Naive thymus-derived CD4-positive, alpha-beta T cell (primary cell): ENCODE data around the gene EDA. TPM values are rescaled to one million over a fixed set of nuclear protein-coding genes. Genes with fewer than 3 reads are reported as not detected.

ENCODE experiments used
- ATAC-seq: fragments of 150-1000 bp; cut with Tn5 transposase; 2 replicates; pipeline ENCODE4 v1.10.0; 2021; ENCODE audit warnings: mild to moderate bottlenecking, moderate library complexity
- CTCF ChIA-PET: fragments of 350-600 bp; sonication (Branson Sonifier 250); formaldehyde crosslinking; loops from one replicate; lab custom pipeline; 2021; ENCODE audit warnings: antibody characterized with exemption; lab: Charles Lee
- POLR2A ChIA-PET: fragments of 350-600 bp; sonication (Branson Sonifier 250); formaldehyde crosslinking; loops from one replicate; lab custom pipeline; 2021; ENCODE audit warnings: antibody characterized with exemption, inconsistent platforms; lab: Charles Lee
- DNase-seq, 9 donors: peaks; one replicate each; pipeline versions ENCODE4 v3.0.0 to v3.0.0-alpha.2; 2020 to 2022; ENCODE audit warnings: mixed read lengths in 1 of 9
- H3K27ac ChIP-seq: one replicate; pipeline ENCODE4 v1.7.0; 2013; ENCODE audit warnings: mild to moderate bottlenecking, low read depth, low read length, moderate library complexity
- H3K27me3 ChIP-seq, 2 donors: one replicate each; pipeline ENCODE4 v1.7.0; 2013; ENCODE audit warnings: low read length in 2 of 2, mild to moderate bottlenecking in 2 of 2, moderate library complexity in 2 of 2; ENCODE audit not compliant: control insufficient read depth in 2 of 2, insufficient read depth in 2 of 2
- H3K36me3 ChIP-seq, 3 experiments: 1 replicate in 2 of 3; 2 replicates in 1 of 3; pipeline ENCODE4 v1.7.0; 2013; ENCODE audit warnings: low read length in 3 of 3, mild to moderate bottlenecking in 3 of 3, moderate library complexity in 1 of 3; ENCODE audit not compliant: insufficient read depth in 3 of 3, control insufficient read depth in 2 of 3
- H3K4me1 ChIP-seq, 2 donors: one replicate each; pipeline ENCODE4 v1.7.0; 2013; ENCODE audit warnings: low read length in 2 of 2, mild to moderate bottlenecking in 2 of 2, moderate library complexity in 1 of 2; ENCODE audit not compliant: control insufficient read depth in 2 of 2, insufficient read depth in 2 of 2
- H3K4me3 ChIP-seq: 2 replicates; pipeline ENCODE4 v1.7.0; 2013; ENCODE audit warnings: mild to moderate bottlenecking, low read length
- H3K9me3 ChIP-seq, 3 experiments: 1 replicate in 2 of 3; 2 replicates in 1 of 3; pipeline ENCODE4 v1.7.0; 2013; ENCODE audit warnings: low read length in 3 of 3; ENCODE audit not compliant: control insufficient read depth in 2 of 3
- H3K27ac Mint-ChIP-seq, 9 donors: one replicate each; pipeline ENCODE4 v1.8.0; 2020 to 2022; ENCODE audit warnings: mixed read lengths in 9 of 9, mild to moderate bottlenecking in 8 of 9, moderate library complexity in 5 of 9, inconsistent platforms in 2 of 9
- H3K27me3 Mint-ChIP-seq, 5 donors: one replicate each; pipeline ENCODE4 v1.8.0; 2021 to 2022; ENCODE audit warnings: mixed read lengths in 5 of 5, mild to moderate bottlenecking in 1 of 5
- H3K36me3 Mint-ChIP-seq, 5 donors: one replicate each; pipeline ENCODE4 v1.8.0; 2020 to 2022; ENCODE audit warnings: mixed read lengths in 5 of 5, mild to moderate bottlenecking in 3 of 5, inconsistent platforms in 1 of 5
- H3K4me1 Mint-ChIP-seq, 7 donors: one replicate each; pipeline ENCODE4 v1.8.0; 2020 to 2022; ENCODE audit warnings: mixed read lengths in 7 of 7, mild to moderate bottlenecking in 3 of 7, inconsistent platforms in 1 of 7
- H3K4me3 Mint-ChIP-seq, 10 donors: one replicate each; pipeline ENCODE4 v1.8.0; 2020 to 2022; ENCODE audit warnings: mild to moderate bottlenecking in 10 of 10, mixed read lengths in 10 of 10, moderate library complexity in 6 of 10, inconsistent platforms in 2 of 10
- H3K9me3 Mint-ChIP-seq, 11 donors: one replicate each; pipeline ENCODE4 v1.8.0; 2020 to 2022; ENCODE audit warnings: mixed read lengths in 11 of 11, mild to moderate bottlenecking in 4 of 11, inconsistent platforms in 1 of 11, moderate library complexity in 1 of 11
- intact Hi-C, 2 donors: fragments of 100-400 bp; cut with micrococcal nuclease; formaldehyde crosslinking; loops; one replicate each; pipeline ENCODE4 v1.15.1; 2023
- polyA plus RNA-seq, 2 donors: library from polyadenylated mRNA; unstranded; fragments of 300-500 nt; fragmentation: Illumina TruSeq; gene quantifications; one replicate each; pipeline ENCODE4 v1.2.3, GENCODE V29; 2021
- total RNA-seq, 6 experiments: library from RNA in 5 of 6; stranded (reverse) in 5 of 6; gene quantifications; 1 replicate in 5 of 6; 2 replicates in 1 of 6; pipeline ENCODE4 v1.2.3 and lab custom pipeline; 2021 to 2026

The EDA gene
- total and polyA plus RNA-seq, 7 experiments from 2014 or later: 1.1 to 14.3 (median 2.7) TPM

GRCh38 chrX:69607616-69608015 lies 8.3 kb upstream of the EDA start:
- Histone ChIP-seq H3K9me3 (no peaks in the 10 kb centered on the region), H3K27me3 (no peaks in the 10 kb centered on the region), H3K4me3 (no peak overlapping the region), H3K27ac (no peak overlapping the region), H3K4me1 (no peaks in the 10 kb centered on the region), H3K36me3 (no peaks in the 10 kb centered on the region)
- ChIA-PET POLR2A (no interaction called here), CTCF (no interaction called here)
- DNase-seq (no peak), ATAC-seq (no peak)
- no peak overlapping the region for H3K27ac Mint-ChIP-seq
- no peak overlapping the region for H3K4me3 Mint-ChIP-seq
- no peaks in the 10 kb centered on the region for H3K27me3 Mint-ChIP-seq
- H3K36me3 Mint-ChIP-seq: no peaks in the 10 kb centered on the region
- intact Hi-C loops: no loop called here
- H3K4me1 Mint-ChIP-seq: peaks cover 0 to 8% (median 0%) of the 10 kb centered on the region in 7 donors
- H3K9me3 Mint-ChIP-seq: no peaks in the 10 kb centered on the region

- ATAC-seq (no peak), DNase-seq (no peak)
- Mint-ChIP-seq H3K4me1 (peaks cover 0 to 11% (median 9%) of the 10 kb centered on the region in 7 donors), H3K27me3 (peaks cover 0 to 19% (median 0%) of the 10 kb centered on the region in 5 donors), H3K9me3 (no peaks in the 10 kb centered on the region), H3K36me3 (no peaks in the 10 kb centered on the region), H3K27ac (no peak overlapping the region), H3K4me3 (no peak overlapping the region)
- POLR2A ChIA-PET: no interaction called here
- Histone ChIP-seq H3K27me3 (no peaks in the 10 kb centered on the region), H3K9me3 (no peaks in the 10 kb centered on the region), H3K4me1 (no peaks in the 10 kb centered on the region), H3K4me3 (no peak overlapping the region), H3K27ac (no peak overlapping the region), H3K36me3 (no peaks in the 10 kb centered on the region)
- CTCF ChIA-PET: no interaction called here
- intact Hi-C loops: loop anchor here in 1 of 2 donors (10.0 kb wide), 2 partner anchors 421 to 681 kb away; partner anchors contain the start of gene KIF4A
Measured at GRCh38 chrX:69613946-69614345, 2.0 kb upstream of the EDA start.

GRCh38 chrX:69614886-69615285 lies 1.0 kb upstream of the EDA start:
- Mint-ChIP-seq H3K27ac (no peak overlapping the region), H3K9me3 (no peaks in the 10 kb centered on the region), H3K4me3 (peak overlapping the region in 6 of 10 donors; percentile 4 to 87 (median 74)), H3K36me3 (no peaks in the 10 kb centered on the region), H3K27me3 (peaks cover 0 to 19% (median 0%) of the 10 kb centered on the region in 5 donors), H3K4me1 (peaks cover 3 to 19% (median 17%) of the 10 kb centered on the region in 7 donors)
- Histone ChIP-seq H3K9me3 (no peaks in the 10 kb centered on the region), H3K27ac (no peak overlapping the region), H3K4me3 (no peak overlapping the region), H3K36me3 (no peaks in the 10 kb centered on the region), H3K4me1 (no peaks in the 10 kb centered on the region), H3K27me3 (no peaks in the 10 kb centered on the region)
- POLR2A ChIA-PET: no interaction called here
- CTCF ChIA-PET: no interaction called here
- DNase-seq: no peak
- intact Hi-C loops: loop anchor here (5.0 to 10.0 kb wide), 4 partner anchors 113 to 680 kb away; partner anchors contain the start of genes IGBP1 (in 1 of the 2), KIF4A (in 1 of the 2) and NALF2 (in 1 of the 2)
- no peak for ATAC-seq

GRCh38 chrX:69615342-69615741 lies 571 bp upstream of the EDA start:
- H3K4me1 Mint-ChIP-seq: peaks cover 3 to 19% (median 17%) of the 10 kb centered on the region in 7 donors
- no peaks in the 10 kb centered on the region for H3K4me1 ChIP-seq
- peaks cover 0 to 19% (median 0%) of the 10 kb centered on the region in 5 donors for H3K27me3 Mint-ChIP-seq
- H3K9me3 Mint-ChIP-seq: no peaks in the 10 kb centered on the region
- H3K27ac Mint-ChIP-seq: no peak overlapping the region
- H3K36me3 ChIP-seq: no peaks in the 10 kb centered on the region
- ChIA-PET CTCF (no interaction called here), POLR2A (no interaction called here)
- no peak overlapping the region for H3K4me3 ChIP-seq
- H3K27ac ChIP-seq: no peak overlapping the region
- H3K36me3 Mint-ChIP-seq: no peaks in the 10 kb centered on the region
- H3K9me3 ChIP-seq: no peaks in the 10 kb centered on the region
- intact Hi-C loops: loop anchor here (5.0 to 10.0 kb wide), 4 partner anchors 113 to 679 kb away; partner anchors contain the start of genes IGBP1 (in 1 of the 2), KIF4A (in 1 of the 2) and NALF2 (in 1 of the 2)
- DNase-seq (no peak), ATAC-seq (no peak)
- peak overlapping the region; percentile 48 to 87 (median 72) for H3K4me3 Mint-ChIP-seq
- H3K27me3 ChIP-seq: no peaks in the 10 kb centered on the region

- H3K4me3 ChIP-seq: peak overlapping the region; percentile 43
- Mint-ChIP-seq H3K4me3 (peak overlapping the region; percentile 68 to 89 (median 84)), H3K9me3 (no peaks in the 10 kb centered on the region), H3K27ac (peak overlapping the region in 1 of 9 donors; percentile 67), H3K4me1 (peaks cover 3 to 25% (median 17%) of the 10 kb centered on the region in 7 donors), H3K27me3 (peaks cover 0 to 19% (median 0%) of the 10 kb centered on the region in 5 donors), H3K36me3 (no peaks in the 10 kb centered on the region)
- ChIA-PET POLR2A (no interaction called here), CTCF (no interaction called here)
- peak; percentile 24 for ATAC-seq
- H3K4me1 ChIP-seq: no peaks in the 10 kb centered on the region
- H3K27me3 ChIP-seq: no peaks in the 10 kb centered on the region
- no peaks in the 10 kb centered on the region for H3K9me3 ChIP-seq
- DNase-seq: peak in 6 of 9 donors; percentile 0 to 20 (median 2)
- H3K36me3 ChIP-seq: no peaks in the 10 kb centered on the region
- H3K27ac ChIP-seq: peak overlapping the region; percentile 14
- intact Hi-C loops: loop anchor here (1.0 to 10.0 kb wide), 7 partner anchors 112 to 678 kb away; partner anchors contain the start of genes IGBP1 (in 2 of the 2), NALF2 (in 2 of the 2), KIF4A (in 1 of the 2) and PJA1 (in 1 of the 2)
Measured at GRCh38 chrX:69616457-69617203, 717 bp downstream of the EDA start.

- Histone ChIP-seq H3K27ac (no peak overlapping the region), H3K36me3 (no peaks in the 10 kb centered on the region), H3K4me1 (no peaks in the 10 kb centered on the region), H3K4me3 (no peak overlapping the region), H3K27me3 (no peaks in the 10 kb centered on the region), H3K9me3 (no peaks in the 10 kb centered on the region)
- H3K27me3 Mint-ChIP-seq: peaks cover 0 to 19% (median 0%) of the 10 kb centered on the region in 5 donors
- H3K4me3 Mint-ChIP-seq: peak overlapping the region in 4 of 10 donors; percentile 51 to 87 (median 72)
- H3K4me1 Mint-ChIP-seq: peaks cover 3 to 25% (median 17%) of the 10 kb centered on the region in 7 donors
- peak overlapping the region in 2 of 9 donors; percentile 46 to 65 for H3K27ac Mint-ChIP-seq
- intact Hi-C loops: loop anchor here (1.0 to 10.0 kb wide), 6 partner anchors 81 to 676 kb away; partner anchors contain the start of genes IGBP1 (in 1 of the 2), KIF4A (in 1 of the 2) and NALF2 (in 1 of the 2)
- DNase-seq (peak in 3 of 9 donors; percentile 4 to 13 (median 6)), ATAC-seq (no peak)
- POLR2A ChIA-PET: interaction anchor here (1.1 kb wide), 1 partner anchor 80 kb away, joined by 4 read pairs; no protein-coding TSS in a partner anchor
- H3K9me3 Mint-ChIP-seq: peaks cover 0 to 10% (median 0%) of the 10 kb centered on the region in 11 donors
- CTCF ChIA-PET: interaction anchor here (1.1 to 1.6 kb wide), 2 partner anchors 9 to 81 kb away, joined by 3 to 5 read pairs; no protein-coding TSS in a partner anchor
- H3K36me3 Mint-ChIP-seq: peaks cover 0 to 4% (median 0%) of the 10 kb centered on the region in 5 donors
Measured at GRCh38 chrX:69618803-69619202, 2.9 kb downstream of the EDA start.
